Loucy (cell line): ENCODE data around the gene TPP2.

Experiments used
- H2AFZ ChIP-seq: fragments of 200-600 bp; sonication (generic); 2 replicates; pipeline ENCODE4 v1.6.0; 2016; ENCODE audit warnings: antibody characterized with exemption, mild to moderate bottlenecking, low read length, moderate library complexity
- H3F3A ChIP-seq: fragments of 200-600 bp; 2 replicates; pipeline ENCODE4 v1.6.0; 2016; ENCODE audit warnings: antibody characterized with exemption, low read depth, mild to moderate bottlenecking
- H3K27me3 ChIP-seq: fragments of 200-600 bp; sonication (generic); 2 replicates; pipeline ENCODE4 v1.6.1; 2014; ENCODE audit warnings: low read length, mild to moderate bottlenecking; ENCODE audit not compliant: insufficient read depth, poor library complexity, severe bottlenecking
- H3K36me3 ChIP-seq: fragments of 200-600 bp; sonication (generic); 2 replicates; pipeline ENCODE4 v1.6.1; 2016; ENCODE audit warnings: low read length; ENCODE audit not compliant: insufficient read depth
- H3K4me1 ChIP-seq: fragments of 200-600 bp; sonication (generic); 2 replicates; pipeline ENCODE4 v1.5.1; 2014; ENCODE audit warnings: low read length, mild to moderate bottlenecking; ENCODE audit not compliant: insufficient read depth, poor library complexity, severe bottlenecking
- H3K4me2 ChIP-seq: fragments of 200-600 bp; sonication (generic); 2 replicates; pipeline ENCODE4 v1.6.0; 2014; ENCODE audit warnings: antibody characterized with exemption, low read length, low read depth, mild to moderate bottlenecking; ENCODE audit not compliant: poor library complexity, severe bottlenecking
- H3K4me3 ChIP-seq: fragments of 200-600 bp; sonication (generic); 2 replicates; pipeline ENCODE4 v1.5.1; 2014; ENCODE audit warnings: low read length, mild to moderate bottlenecking, mixed read lengths; ENCODE audit not compliant: poor library complexity, severe bottlenecking
- H3K79me2 ChIP-seq: fragments of 200-600 bp; sonication (generic); 2 replicates; pipeline ENCODE4 v1.6.1; 2014; ENCODE audit warnings: low read length; ENCODE audit not compliant: insufficient read depth
- H3K9ac ChIP-seq: fragments of 200-600 bp; sonication (generic); 2 replicates; pipeline ENCODE4 v1.6.0; 2014; ENCODE audit warnings: mild to moderate bottlenecking, low read depth, low read length, moderate library complexity; ENCODE audit not compliant: poor library complexity, severe bottlenecking
- H3K9me2 ChIP-seq: fragments of 200-600 bp; sonication (generic); replicated peaks from 2 replicates; pipeline ENCODE4 v1.6.1; 2016; ENCODE audit warnings: low read depth, low read length, mixed read lengths
- H3K9me3 ChIP-seq: fragments of 200-600 bp; sonication (generic); 2 replicates; pipeline ENCODE4 v1.6.1; 2014; ENCODE audit warnings: mild to moderate bottlenecking, antibody characterized with exemption, low read length, low read depth; ENCODE audit not compliant: insufficient read depth
- H4K20me1 ChIP-seq: fragments of 200-600 bp; sonication (generic); 2 replicates; pipeline ENCODE4 v1.6.0; 2014; ENCODE audit warnings: antibody characterized with exemption, low read length, mild to moderate bottlenecking; ENCODE audit not compliant: insufficient read depth, poor library complexity, severe bottlenecking
- CTCF ChIP-seq: fragments of 200-600 bp; sonication (generic); conservative IDR thresholded peaks from 2 replicates; pipeline ENCODE4 v1.5.1; 2014; ENCODE audit warnings: mild to moderate bottlenecking, antibody characterized with exemption, low read length
- EZH2phosphoT487 ChIP-seq: fragments of 200-600 bp; IDR thresholded peaks from 2 replicates; pipeline ENCODE4 v1.6.1; 2018; ENCODE audit warnings: antibody characterized with exemption, mild to moderate bottlenecking, moderate library complexity, borderline replicate concordance

Gene TPP2

GRCh38 chr13:102707467-102707866 lies 110.7 kb downstream of the TPP2 start:
- Histone ChIP-seq H3K4me3 (no peak overlapping the region), H2AFZ (no peak overlapping the region), H3K9me3 (no peaks in the 10 kb centered on the region), H3F3A (no peaks in the 10 kb centered on the region), H3K4me2 (no peak overlapping the region), H3K27me3 (no peaks in the 10 kb centered on the region), H3K36me3 (no peaks in the 10 kb centered on the region), H3K79me2 (no peaks in the 10 kb centered on the region), H3K4me1 (no peaks in the 10 kb centered on the region), H3K9me2 (no peaks in the 10 kb centered on the region), H3K9ac (no peak overlapping the region), H4K20me1 (no peaks in the 10 kb centered on the region)
- TF ChIP-seq CTCF (no peak), EZH2phosphoT487 (no peak)

DNA sequence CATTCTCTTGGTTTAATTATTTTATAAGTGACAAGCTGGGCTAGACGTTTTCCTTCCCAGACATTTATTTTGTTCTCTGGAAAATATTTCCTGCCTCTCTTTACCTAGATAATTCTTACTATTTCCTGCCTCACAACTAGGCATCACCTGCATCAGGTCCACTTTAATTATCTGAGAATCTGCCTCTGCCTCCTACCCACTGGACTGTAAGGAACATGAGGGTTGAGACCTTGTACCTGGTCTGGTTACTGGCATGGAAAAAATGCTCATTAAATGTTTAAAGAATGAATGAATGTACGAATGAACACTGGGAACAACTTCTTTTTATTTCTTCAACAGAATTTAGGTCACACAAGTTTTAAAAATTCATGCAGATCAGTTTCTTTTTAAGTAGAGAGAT lies 111.4 kb downstream of the TPP2 start:
- Histone ChIP-seq H3K4me2 (no peak overlapping the region), H3K79me2 (no peaks in the 10 kb centered on the region), H3K9me3 (no peaks in the 10 kb centered on the region), H2AFZ (no peak overlapping the region), H3K9me2 (no peaks in the 10 kb centered on the region), H3K4me3 (no peak overlapping the region), H3K27me3 (no peaks in the 10 kb centered on the region), H4K20me1 (no peaks in the 10 kb centered on the region), H3K36me3 (no peaks in the 10 kb centered on the region), H3F3A (no peaks in the 10 kb centered on the region), H3K9ac (no peak overlapping the region), H3K4me1 (no peaks in the 10 kb centered on the region)
- TF ChIP-seq EZH2phosphoT487 (no peak), CTCF (no peak)

GRCh38 chr13:102708991-102709390 lies 112.2 kb downstream of the TPP2 start:
- H3K4me3 ChIP-seq = no peak overlapping the region
- H4K20me1 ChIP-seq = no peaks in the 10 kb centered on the region
- no peak overlapping the region for H3K4me2 ChIP-seq
- no peaks in the 10 kb centered on the region for H3K9me2 ChIP-seq
- H3K36me3 ChIP-seq = no peaks in the 10 kb centered on the region
- no peaks in the 10 kb centered on the region for H3K79me2 ChIP-seq
- no peaks in the 10 kb centered on the region for H3F3A ChIP-seq
- no peak overlapping the region for H2AFZ ChIP-seq
- H3K9me3 ChIP-seq = no peaks in the 10 kb centered on the region
- no peak overlapping the region for H3K9ac ChIP-seq
- TF ChIP-seq EZH2phosphoT487 (no peak), CTCF (no peak)
- no peaks in the 10 kb centered on the region for H3K27me3 ChIP-seq
- no peaks in the 10 kb centered on the region for H3K4me1 ChIP-seq
